ENCODE results near the gene ZNF169.
"Not testable (repeated sequence)": the region's sequence is repeated elsewhere in the genome, so short reads cannot be mapped to it uniquely, and the experiment has no call there.

The ZNF169 gene

GRCh38 chr9:94302426-94302825 lies 43.3 kb downstream of the ZNF169 start:
- Histone ChIP-seq H3K79me2 (ENCODE audit: insufficient read depth, low read length) (no peaks in the 10 kb centered on the region), H3K9me2 (replicated peaks; ENCODE audit: insufficient read depth, low read length) (no peaks in the 10 kb centered on the region), H3K36me3 (ENCODE audit: low read length) (no peaks in the 10 kb centered on the region), H3K9ac (ENCODE audit: low read length) (no peak overlapping the region), H3K27ac (ENCODE audit: low read depth, low read length) (no peak overlapping the region), H3K27me3 (ENCODE audit: low read length) (no peaks in the 10 kb centered on the region), H3K4me3 (ENCODE audit: insufficient read depth, low read length, poor library complexity, severe bottlenecking) (no peak overlapping the region), H4K20me1 (ENCODE audit: low read depth, low read length) (no peaks in the 10 kb centered on the region; the same call in 1 of the 2 replicates), H2AFZ (ENCODE audit: low read depth, low read length, severe bottlenecking) (no peak overlapping the region), H3K4me2 (ENCODE audit: low read depth, low read length, poor library complexity, severe bottlenecking) (no peak overlapping the region), H3K9me3 (ENCODE audit: insufficient read depth, low read length) (no peaks in the 10 kb centered on the region), H3F3A (ENCODE audit: insufficient read depth) (no peaks in the 10 kb centered on the region)
- TF ChIP-seq CTCF (IDR thresholded peaks at IDR 0.05; ENCODE audit: insufficient read depth, low read length, poor library complexity, severe bottlenecking) (no peak), EZH2phosphoT487 (conservative IDR thresholded peaks at IDR 0.05; ENCODE audit: low read length) (no peak)

- Histone ChIP-seq H3K27ac (ENCODE audit: low read depth, low read length) (no peak overlapping the region), H4K20me1 (ENCODE audit: low read depth, low read length) (no peaks in the 10 kb centered on the region; the same call in 1 of the 2 replicates), H3K9ac (ENCODE audit: low read length) (no peak overlapping the region), H3K27me3 (ENCODE audit: low read length) (no peaks in the 10 kb centered on the region), H3K9me3 (ENCODE audit: insufficient read depth, low read length) (no peaks in the 10 kb centered on the region), H3F3A (ENCODE audit: insufficient read depth) (no peaks in the 10 kb centered on the region), H3K36me3 (ENCODE audit: low read length) (no peaks in the 10 kb centered on the region), H2AFZ (ENCODE audit: low read depth, low read length, severe bottlenecking) (no peak overlapping the region), H3K4me3 (ENCODE audit: insufficient read depth, low read length, poor library complexity, severe bottlenecking) (no peak overlapping the region), H3K9me2 (replicated peaks; ENCODE audit: insufficient read depth, low read length) (no peaks in the 10 kb centered on the region), H3K4me2 (ENCODE audit: low read depth, low read length, poor library complexity, severe bottlenecking) (no peak overlapping the region), H3K79me2 (ENCODE audit: insufficient read depth, low read length) (no peaks in the 10 kb centered on the region)
- TF ChIP-seq CTCF (IDR thresholded peaks at IDR 0.05; ENCODE audit: insufficient read depth, low read length, poor library complexity, severe bottlenecking), result no peak
- TF ChIP-seq EZH2phosphoT487 (conservative IDR thresholded peaks at IDR 0.05; ENCODE audit: low read length), result no peak
These were observed 44.2 kb downstream of the ZNF169 start for GRCh38 chr9:94303321-94303720.

- not testable (repeated sequence) for H3F3A ChIP-seq (ENCODE audit: insufficient read depth); H2AFZ ChIP-seq (ENCODE audit: low read depth, low read length, severe bottlenecking); H3K27ac ChIP-seq (ENCODE audit: low read depth, low read length)
These were observed 56.2 kb downstream of the ZNF169 start for GRCh38 chr9:94315034-94315984.

GRCh38 chr9:94316236-94316635 lies 57.1 kb downstream of the ZNF169 start:
- H3K27me3 ChIP-seq (ENCODE audit: low read length); H3K9ac ChIP-seq (ENCODE audit: low read length); H3K9me3 ChIP-seq (ENCODE audit: insufficient read depth, low read length); H3K9me2 ChIP-seq (replicated peaks; ENCODE audit: insufficient read depth, low read length); H3K36me3 ChIP-seq (ENCODE audit: low read length); H3K4me3 ChIP-seq (ENCODE audit: insufficient read depth, low read length, poor library complexity, severe bottlenecking); H3F3A ChIP-seq (ENCODE audit: insufficient read depth); H4K20me1 ChIP-seq (ENCODE audit: low read depth, low read length); H2AFZ ChIP-seq (ENCODE audit: low read depth, low read length, severe bottlenecking); H3K4me2 ChIP-seq (ENCODE audit: low read depth, low read length, poor library complexity, severe bottlenecking); H3K27ac ChIP-seq (ENCODE audit: low read depth, low read length); H3K79me2 ChIP-seq (ENCODE audit: insufficient read depth, low read length): not testable (repeated sequence)

More at GRCh38 chr9:94315034-94315984, 56.2 kb downstream of the ZNF169 start:
- H3K9me2 ChIP-seq (replicated peaks; ENCODE audit: insufficient read depth, low read length); H3K79me2 ChIP-seq (ENCODE audit: insufficient read depth, low read length); H3K36me3 ChIP-seq (ENCODE audit: low read length); H3K9ac ChIP-seq (ENCODE audit: low read length); H3K9me3 ChIP-seq (ENCODE audit: insufficient read depth, low read length); H3K4me2 ChIP-seq (ENCODE audit: low read depth, low read length, poor library complexity, severe bottlenecking); H4K20me1 ChIP-seq (ENCODE audit: low read depth, low read length); H3K4me3 ChIP-seq (ENCODE audit: insufficient read depth, low read length, poor library complexity, severe bottlenecking); H3K27me3 ChIP-seq (ENCODE audit: low read length): not testable (repeated sequence)

- H3K9me3 ChIP-seq (ENCODE audit: insufficient read depth, low read length); H3K9me2 ChIP-seq (replicated peaks; ENCODE audit: insufficient read depth, low read length): not testable (repeated sequence)
These were observed 59.0 kb downstream of the ZNF169 start for GRCh38 chr9:94317949-94318657.

GRCh38 chr9:94322342-94322940 lies 63.3 kb downstream of the ZNF169 start:
- H3K4me3 ChIP-seq (ENCODE audit: insufficient read depth, low read length, poor library complexity, severe bottlenecking); H3K27ac ChIP-seq (ENCODE audit: low read depth, low read length); H2AFZ ChIP-seq (ENCODE audit: low read depth, low read length, severe bottlenecking); H3K79me2 ChIP-seq (ENCODE audit: insufficient read depth, low read length); H3K9me3 ChIP-seq (ENCODE audit: insufficient read depth, low read length); H3K9ac ChIP-seq (ENCODE audit: low read length); H3K36me3 ChIP-seq (ENCODE audit: low read length); H3F3A ChIP-seq (ENCODE audit: insufficient read depth); H3K27me3 ChIP-seq (ENCODE audit: low read length); H3K4me2 ChIP-seq (ENCODE audit: low read depth, low read length, poor library complexity, severe bottlenecking); H3K9me2 ChIP-seq (replicated peaks; ENCODE audit: insufficient read depth, low read length); H4K20me1 ChIP-seq (ENCODE audit: low read depth, low read length): not testable (repeated sequence)

More at GRCh38 chr9:94317949-94318657, 59.0 kb downstream of the ZNF169 start:
- H2AFZ ChIP-seq (ENCODE audit: low read depth, low read length, severe bottlenecking); H3K79me2 ChIP-seq (ENCODE audit: insufficient read depth, low read length); H3K9ac ChIP-seq (ENCODE audit: low read length); H4K20me1 ChIP-seq (ENCODE audit: low read depth, low read length); H3K36me3 ChIP-seq (ENCODE audit: low read length); H3K27ac ChIP-seq (ENCODE audit: low read depth, low read length); H3K4me2 ChIP-seq (ENCODE audit: low read depth, low read length, poor library complexity, severe bottlenecking); H3K4me3 ChIP-seq (ENCODE audit: insufficient read depth, low read length, poor library complexity, severe bottlenecking); H3F3A ChIP-seq (ENCODE audit: insufficient read depth); H3K27me3 ChIP-seq (ENCODE audit: low read length): not testable (repeated sequence)

All from SU-DHL-6 (cell line).